ENCODE results near the gene KCNQ1.

GRCh38 chr11:2846470-2846869 lies 401.7 kb downstream of the KCNQ1 start:
- TF ChIP-seq CTCF (IDR thresholded peaks at IDR 0.05) (no peak), POLR2A (IDR thresholded peaks at IDR 0.05) (no peak), EP300 (IDR thresholded peaks at IDR 0.05) (no peak), POLR2AphosphoS5 (IDR thresholded peaks at IDR 0.05) (no peak)
